GM18526 (cell line): ENCODE data around the gene TGFBR3.

Experiments
- POLR2A ChIP-seq: IDR thresholded peaks from 3 replicates; pipeline ENCODE4 v1.6.1; 2011; ENCODE audit not compliant: insufficient read length; ENCODE audit errors: extremely low read depth

The TGFBR3 gene

DNA sequence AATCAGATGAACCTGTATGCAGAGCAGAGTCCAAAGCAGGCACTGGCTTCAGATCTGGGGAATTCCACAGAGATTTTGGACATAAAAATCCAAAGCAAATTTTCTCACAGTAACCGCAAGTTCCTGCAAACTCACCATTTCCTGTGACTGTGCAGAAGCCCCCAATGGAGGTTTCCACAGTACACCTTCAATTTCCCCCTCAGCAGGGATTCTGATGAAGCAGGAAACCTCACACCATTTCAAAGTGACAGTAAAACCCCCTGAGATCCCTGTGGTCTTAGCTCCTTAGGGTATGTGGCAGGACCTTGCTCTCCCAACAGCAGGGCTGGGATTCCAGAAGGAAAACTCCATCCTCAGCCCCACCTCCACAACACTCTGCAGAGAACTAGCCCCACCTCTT, 6.0 kb upstream of the TGFBR3 start:
- no peak for TF ChIP-seq POLR2A

DNA sequence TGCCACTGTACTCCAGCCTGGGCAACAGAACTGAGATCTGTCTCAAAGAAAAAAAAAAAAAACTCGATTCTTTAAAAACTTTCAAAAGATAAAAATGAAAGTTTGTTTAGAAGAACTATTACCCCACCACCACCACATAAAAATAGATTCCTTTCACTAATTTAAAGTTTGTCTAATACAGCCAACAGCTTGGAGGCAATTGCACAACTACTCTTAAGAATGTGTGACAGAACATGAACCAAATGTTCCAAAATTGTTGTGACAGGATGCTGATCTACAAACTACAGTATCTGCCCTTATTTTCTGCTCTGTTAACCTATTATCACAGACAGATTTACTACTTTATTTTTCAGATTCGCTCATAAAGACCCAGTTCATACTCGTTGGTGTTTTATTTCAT, 5.5 kb upstream of the TGFBR3 start:
- TF ChIP-seq POLR2A, result no peak

- TF ChIP-seq POLR2A, result no peak
Measured at GRCh38 chr1:91889717-91890459, 3.9 kb upstream of the TGFBR3 start.

GRCh38 chr1:91885213-91885715, 687 bp downstream of the TGFBR3 start:
- TF ChIP-seq POLR2A, result no peak

DNA sequence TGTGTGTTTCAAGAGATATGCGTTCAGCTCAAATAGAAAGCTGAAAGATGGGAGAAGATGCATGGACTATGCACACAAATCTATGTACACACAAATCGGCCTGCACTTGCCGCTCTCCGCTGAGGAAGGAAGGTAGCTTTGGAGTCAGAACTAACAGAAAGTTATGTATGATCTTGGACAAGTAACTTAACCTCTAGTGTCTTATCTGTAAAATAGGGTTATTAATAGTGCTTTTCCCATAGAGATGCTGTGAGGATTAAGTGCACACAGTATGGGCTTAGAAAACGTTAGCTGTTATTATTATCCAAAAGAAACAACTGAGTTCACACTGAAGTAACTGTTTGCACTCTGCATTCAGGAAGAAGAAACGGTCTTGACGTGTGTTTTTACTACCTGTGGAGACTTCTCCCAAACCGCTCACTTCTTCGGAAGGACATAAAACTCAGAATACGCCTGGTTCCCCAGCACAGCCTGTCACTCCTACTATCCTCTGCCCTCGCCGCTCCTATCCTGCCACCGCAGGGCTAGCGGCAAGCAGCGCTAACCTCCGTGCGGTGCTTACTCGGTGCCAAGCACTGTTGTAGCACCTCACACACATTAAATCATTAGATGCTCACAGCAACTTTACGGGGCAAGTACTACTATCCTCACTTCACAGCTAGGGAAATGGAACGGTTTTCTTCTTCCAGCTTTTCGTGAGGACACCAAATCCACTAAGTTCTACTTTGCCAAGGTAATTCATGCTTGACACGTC, 1.3 kb downstream of the TGFBR3 start:
- TF ChIP-seq POLR2A, result no peak

DNA sequence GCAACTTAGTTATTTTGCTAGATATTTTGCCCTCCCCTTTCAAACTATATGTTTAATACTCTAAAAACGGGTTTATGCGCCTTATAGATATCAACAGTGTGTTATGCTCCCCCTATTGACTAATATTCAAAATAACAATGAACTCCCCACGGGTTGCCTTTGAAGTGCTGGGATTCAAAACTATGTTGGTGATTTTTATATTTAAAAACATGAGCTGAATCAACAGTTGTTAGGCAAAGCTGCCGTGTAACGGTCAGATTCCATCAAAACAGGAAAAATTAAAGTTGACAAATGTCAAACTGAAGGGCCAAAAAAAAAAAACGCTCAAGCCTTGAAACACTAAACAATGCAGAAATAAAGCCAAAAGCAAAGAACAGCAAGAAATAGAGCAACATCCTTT, 2.5 kb downstream of the TGFBR3 start:
- TF ChIP-seq POLR2A, result no peak

DNA sequence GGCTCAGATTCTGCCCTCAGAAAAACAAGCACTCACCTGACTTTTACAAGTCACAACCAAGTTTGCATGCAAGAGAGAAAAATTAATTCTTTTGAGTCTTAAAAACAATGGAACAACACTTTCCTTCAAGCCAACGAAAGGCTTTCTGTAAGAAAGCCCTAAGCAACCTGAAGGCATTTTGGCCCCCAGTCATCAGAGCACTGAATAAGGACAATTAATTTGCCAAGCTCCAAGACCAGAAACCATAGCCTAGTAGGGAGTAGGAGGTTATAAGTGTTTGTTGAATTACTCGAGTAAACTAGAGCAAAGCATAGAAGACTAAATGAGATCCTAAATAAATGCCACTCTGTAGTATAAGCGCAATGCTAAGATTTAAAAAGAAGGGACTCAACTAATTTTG, 4.7 kb downstream of the TGFBR3 start:
- TF ChIP-seq POLR2A, result no peak

DNA sequence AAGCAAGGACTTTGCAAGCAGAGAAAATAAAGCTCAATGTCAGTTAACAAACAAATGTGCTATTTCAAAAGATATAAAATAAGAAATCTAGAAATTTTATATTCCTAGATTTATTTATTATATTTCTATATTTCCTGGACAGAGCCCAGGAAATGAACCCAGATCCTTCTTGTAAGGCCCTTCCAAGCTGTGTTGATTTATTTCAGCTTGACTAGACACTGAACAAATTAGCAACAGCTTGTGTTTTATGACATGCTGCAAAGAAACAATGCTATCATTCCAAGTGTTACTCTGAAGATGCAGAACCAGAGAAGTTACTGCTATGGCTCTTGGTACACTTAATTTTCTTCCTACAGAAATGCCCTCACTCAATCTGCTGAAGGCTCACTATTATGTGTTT, 6.2 kb downstream of the TGFBR3 start:
- no peak for TF ChIP-seq POLR2A

DNA sequence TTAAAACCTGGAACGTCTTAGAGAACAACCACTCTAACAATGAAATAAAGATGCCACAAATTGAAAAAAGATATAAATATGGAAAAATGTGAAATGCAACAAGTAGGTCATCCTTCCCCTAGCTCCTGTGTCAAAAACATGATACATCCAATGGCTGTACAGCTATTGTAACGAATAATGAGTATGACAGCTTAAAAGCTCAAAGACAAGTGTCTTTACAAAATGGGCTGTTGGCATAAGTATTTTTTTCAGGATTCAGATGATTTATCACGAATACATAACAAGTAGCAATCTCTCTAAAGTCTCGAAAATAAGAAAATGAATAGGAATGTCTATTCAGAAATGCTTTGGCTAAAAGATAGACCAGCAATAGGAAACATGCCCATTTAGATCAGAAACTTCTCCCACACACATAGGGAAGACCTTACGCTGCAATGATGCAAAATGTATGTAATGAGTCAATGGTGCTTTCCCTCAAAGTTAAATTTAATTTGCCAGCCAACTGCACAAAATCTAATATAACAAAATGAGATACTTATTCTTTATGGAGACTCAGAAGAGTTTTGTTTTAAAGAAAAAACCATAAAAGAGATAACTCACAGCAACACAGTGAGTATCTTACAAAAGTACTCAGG, 8.3 kb downstream of the TGFBR3 start:
- TF ChIP-seq POLR2A, result no peak

GRCh38 chr1:91876781-91877573, 9.0 kb downstream of the TGFBR3 start:
- no peak for TF ChIP-seq POLR2A

- no peak for TF ChIP-seq POLR2A
Measured at GRCh38 chr1:91876040-91876470, 9.9 kb downstream of the TGFBR3 start.

DNA sequence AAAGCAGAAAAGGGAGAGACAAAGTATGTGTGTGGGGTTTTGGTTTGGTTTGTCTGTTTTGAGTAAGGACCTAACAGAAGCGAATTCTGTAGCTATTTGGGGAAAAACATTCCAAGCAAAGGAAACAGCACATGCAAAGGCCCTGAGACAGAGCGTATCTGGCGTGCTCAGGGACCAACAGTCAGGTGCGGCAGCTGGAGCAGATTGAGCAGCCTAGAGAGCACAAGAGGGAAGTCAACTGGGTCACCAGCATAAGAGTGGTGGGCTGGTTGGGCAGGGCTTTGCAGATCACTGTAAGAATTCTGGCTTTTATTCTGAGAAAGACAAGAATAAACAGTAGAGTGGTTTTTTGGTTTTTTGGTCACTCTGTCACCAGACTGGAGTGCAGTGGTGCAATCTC, 11.8 kb downstream of the TGFBR3 start:
- TF ChIP-seq POLR2A, result no peak

GRCh38 chr1:91872559-91873081, 13.3 kb downstream of the TGFBR3 start:
- TF ChIP-seq POLR2A, result no peak

DNA sequence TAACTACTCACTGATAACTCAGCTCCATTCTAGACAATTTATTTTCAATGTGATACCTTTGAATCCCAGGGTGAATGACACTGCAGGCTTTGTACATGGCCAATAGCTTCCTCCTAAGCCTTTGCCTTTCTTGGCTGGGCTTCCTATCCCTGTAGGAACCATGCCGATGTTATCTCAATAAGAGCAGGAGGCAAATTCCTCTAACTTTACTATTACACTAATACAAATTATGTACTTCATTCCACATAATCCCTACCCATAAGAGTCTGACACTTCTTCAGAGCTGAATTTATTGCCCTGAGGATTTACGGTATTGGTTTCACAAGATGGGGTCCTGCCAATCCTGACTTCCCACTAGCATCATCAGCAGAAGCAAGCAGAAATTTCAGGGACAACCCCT, 14.0 kb downstream of the TGFBR3 start:
- TF ChIP-seq POLR2A, result no peak

GRCh38 chr1:91870322-91870721, 15.6 kb downstream of the TGFBR3 start:
- TF ChIP-seq POLR2A, result no peak
